NCI-H1092 (cell line): ENCODE measurements around the gene SLC11A1.

Experiments
- DNase-seq: peaks from one replicate; lab custom pipeline; 2025; lab: John Stamatoyannopoulos, UW

SLC11A1 gene

DNA sequence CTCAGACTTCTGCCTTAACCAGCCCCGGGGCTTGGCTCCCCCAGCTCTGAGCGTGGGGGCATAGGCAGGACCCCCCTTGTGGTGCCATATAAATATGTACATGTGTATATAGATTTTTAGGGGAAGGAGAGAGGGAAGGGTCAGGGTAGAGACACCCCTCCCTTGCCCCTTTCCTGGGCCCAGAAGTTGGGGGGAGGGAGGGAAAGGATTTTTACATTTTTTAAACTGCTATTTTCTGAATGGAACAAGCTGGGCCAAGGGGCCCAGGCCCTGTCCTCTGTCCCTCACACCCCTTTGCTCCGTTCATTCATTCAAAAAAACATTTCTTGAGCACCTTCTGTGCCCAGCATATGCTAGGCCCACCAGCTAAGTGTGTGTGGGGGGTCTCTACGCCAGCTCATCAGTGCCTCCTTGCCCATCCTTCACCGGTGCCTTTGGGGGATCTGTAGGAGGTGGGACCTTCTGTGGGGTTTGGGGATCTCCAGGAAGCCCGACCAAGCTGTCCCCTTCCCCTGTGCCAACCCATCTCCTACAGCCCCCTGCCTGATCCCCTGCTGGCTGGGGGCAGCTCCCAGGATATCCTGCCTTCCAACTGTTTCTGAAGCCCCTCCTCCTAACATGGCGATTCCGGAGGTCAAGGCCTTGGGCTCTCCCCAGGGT, 23.1 kb downstream of the SLC11A1 start:
- no peak for DNase-seq

- no peak for DNase-seq
Observed at GRCh38 chr2:218405746-218406208, 23.7 kb downstream of the SLC11A1 start.

GRCh38 chr2:218406209-218406948, 24.3 kb downstream of the SLC11A1 start:
- DNase-seq = peak; percentile 89

- no peak for DNase-seq
Observed at GRCh38 chr2:218406949-218407618, 25.0 kb downstream of the SLC11A1 start.

DNA sequence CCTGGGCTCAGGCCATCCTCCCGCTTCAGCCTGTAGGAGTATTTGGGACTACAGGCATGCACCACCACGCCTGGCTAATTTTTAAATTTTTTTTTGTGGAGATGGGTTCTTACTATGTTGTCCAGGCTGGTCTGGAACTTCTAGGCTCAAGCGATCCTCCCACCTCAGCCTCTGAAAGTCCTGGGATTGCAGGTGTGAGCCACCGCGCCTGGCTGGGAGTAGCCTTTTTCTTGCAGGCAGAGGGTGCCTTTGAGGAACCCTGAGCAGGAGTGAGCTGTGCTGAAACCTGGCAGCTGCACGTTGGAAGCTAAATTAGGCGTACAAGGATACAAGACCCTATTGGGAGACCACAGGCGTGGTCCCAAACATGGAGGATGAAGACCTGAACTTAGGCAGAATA, 25.6 kb downstream of the SLC11A1 start:
- DNase-seq = no peak

DNA sequence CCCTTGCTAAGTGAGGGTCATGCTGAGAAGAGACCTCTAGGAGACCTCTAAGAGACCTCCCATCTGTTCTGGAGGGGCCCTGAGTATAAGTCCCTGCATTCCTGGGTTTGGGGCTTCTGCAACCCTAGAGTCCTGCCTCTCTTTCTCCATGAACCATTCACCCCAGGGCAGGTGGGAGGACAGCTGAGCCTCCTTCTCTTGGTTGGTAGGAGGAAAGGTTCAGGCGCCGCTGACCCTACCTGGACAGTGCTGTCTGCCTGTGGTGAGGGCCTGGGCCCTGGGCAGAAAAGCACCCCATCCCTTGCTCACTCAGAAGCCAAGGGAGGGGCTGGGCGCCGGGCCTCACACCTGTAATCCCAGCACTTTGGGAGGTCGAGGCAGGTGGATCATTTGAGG, 36.2 kb downstream of the SLC11A1 start:
- no peak for DNase-seq

DNA sequence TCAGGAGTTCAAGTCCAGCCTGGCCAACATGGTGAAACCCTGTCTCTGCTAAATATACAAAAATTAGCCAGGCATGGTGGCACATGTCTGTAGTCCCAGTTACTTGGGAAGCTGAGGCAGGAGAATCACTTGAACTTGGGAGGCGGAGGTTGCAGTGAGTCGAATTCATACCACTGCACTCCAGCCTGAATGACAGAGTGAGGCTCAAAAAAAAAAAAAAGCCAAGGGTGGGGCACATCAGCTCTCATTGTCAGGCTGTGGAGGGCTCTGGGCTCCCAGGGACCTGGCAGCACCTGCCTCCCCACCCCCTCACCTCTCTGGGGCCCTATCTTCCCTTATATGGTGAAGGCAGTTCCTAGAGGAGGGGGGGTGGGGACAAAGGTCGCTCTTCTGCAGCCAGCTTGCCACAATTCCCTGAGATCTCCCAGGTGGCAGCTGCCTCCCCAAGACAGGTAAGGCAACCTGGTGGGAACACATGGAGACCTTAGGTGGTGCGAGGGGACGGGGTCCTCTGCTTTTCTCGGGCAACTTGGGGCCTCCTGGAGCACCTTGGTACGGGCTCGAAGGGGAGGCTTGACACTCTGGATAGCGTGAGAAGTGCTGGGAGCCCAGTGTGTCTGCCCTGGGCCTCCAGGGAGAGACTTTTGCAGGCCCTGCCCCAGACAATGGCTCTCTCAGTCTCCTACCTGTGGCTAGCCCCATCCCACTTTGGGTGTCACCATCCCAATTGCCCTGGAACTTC, 36.8 kb downstream of the SLC11A1 start, which contains the start of gene VIL1:
Gene VIL1 (plus strand): TSS at position 407 of the 742 bp plus-strand sequence. CDS start 4,656 bp downstream, outside the sequence.
- DNase-seq = no peak

GRCh38 chr2:218419630-218420216, 37.6 kb downstream of the SLC11A1 start:
- DNase-seq = no peak

DNA sequence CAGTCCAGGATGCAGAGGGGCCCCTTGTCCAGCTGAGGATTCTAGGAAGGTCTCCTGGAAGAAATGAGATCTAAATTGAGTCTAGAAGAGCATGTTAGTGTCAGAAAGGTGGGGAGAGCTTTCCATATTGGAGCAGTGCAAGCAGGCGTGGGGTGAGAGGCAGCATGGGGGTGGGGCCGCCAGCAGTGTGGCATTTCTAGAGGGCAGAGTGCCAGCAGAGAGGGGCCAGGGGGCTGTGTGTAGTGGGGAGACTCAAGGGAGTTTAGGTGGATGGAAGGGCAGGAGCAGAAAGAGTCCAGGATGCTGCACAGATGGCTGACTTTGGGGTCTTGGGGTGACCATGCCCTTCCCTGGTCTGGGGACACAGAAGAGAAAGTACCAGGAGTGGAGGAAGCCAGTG, 39.0 kb downstream of the SLC11A1 start:
- no peak for DNase-seq

GRCh38 chr2:218422403-218423086, 40.5 kb downstream of the SLC11A1 start:
- DNase-seq = no peak

DNA sequence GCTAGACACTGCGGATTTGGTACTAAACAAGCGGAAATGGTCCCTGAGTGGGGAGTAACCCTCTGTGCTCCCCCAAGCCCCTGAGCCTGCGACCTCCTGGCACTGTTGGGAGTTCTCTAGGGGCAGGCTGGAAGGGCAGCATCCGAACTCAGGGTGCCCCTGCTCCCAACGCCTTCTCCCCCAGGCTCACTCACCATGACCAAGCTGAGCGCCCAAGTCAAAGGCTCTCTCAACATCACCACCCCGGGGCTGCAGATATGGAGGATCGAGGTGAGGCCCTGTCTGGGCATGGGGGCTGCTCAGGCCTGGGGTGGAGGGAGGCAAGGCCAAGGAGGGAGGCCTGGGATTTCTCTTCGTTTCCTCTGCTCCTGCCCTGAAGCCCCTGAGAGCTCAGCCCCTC, 41.5 kb downstream of the SLC11A1 start:
- no peak for DNase-seq

DNA sequence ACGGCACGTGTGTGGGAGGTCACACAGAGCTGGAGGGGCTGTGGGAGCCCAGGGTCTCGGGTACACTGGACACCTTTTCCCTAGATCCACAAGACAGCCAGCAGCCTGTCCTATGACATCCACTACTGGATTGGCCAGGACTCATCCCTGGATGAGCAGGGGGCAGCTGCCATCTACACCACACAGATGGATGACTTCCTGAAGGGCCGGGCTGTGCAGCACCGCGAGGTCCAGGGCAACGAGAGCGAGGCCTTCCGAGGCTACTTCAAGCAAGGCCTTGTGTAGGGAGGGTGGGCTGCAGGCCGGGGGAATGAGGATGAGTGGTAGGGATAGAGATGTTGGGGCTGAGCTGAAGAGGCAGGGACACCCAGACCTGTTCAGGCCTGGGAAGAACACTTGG, 43.5 kb downstream of the SLC11A1 start:
- DNase-seq = no peak

- no peak for DNase-seq
Observed at GRCh38 chr2:218427741-218428140, 45.7 kb downstream of the SLC11A1 start.

DNA sequence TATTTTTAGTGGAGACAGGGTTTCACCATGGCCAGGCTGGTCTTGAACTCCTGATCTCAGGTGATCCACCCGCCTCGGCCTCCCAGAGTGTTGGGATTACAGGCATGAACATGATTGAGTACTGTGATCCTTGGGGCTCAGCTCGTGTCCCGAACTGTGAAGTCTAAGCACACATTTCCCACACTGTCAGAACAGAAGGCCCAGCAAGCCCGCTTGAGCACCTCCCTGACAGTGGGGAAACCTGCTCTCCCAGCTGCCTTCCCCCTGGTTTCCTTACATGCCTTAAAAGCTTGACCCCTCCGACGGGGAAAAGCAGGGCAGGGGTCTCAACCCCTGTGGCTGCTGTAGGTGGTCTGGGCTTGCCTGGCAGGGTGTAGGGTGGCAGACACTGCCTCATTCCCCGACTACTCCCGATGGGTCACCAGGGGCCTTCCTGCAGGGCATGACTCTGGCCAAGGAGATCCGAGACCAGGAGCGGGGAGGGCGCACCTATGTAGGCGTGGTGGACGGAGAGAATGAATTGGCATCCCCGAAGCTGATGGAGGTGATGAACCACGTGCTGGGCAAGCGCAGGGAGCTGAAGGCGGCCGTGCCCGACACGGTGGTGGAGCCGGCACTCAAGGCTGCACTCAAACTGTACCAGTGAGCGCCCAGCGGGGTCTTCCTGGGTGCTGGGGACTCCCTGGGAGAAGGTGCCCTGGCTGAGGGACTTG, 46.9 kb downstream of the SLC11A1 start:
- no peak for DNase-seq

DNA sequence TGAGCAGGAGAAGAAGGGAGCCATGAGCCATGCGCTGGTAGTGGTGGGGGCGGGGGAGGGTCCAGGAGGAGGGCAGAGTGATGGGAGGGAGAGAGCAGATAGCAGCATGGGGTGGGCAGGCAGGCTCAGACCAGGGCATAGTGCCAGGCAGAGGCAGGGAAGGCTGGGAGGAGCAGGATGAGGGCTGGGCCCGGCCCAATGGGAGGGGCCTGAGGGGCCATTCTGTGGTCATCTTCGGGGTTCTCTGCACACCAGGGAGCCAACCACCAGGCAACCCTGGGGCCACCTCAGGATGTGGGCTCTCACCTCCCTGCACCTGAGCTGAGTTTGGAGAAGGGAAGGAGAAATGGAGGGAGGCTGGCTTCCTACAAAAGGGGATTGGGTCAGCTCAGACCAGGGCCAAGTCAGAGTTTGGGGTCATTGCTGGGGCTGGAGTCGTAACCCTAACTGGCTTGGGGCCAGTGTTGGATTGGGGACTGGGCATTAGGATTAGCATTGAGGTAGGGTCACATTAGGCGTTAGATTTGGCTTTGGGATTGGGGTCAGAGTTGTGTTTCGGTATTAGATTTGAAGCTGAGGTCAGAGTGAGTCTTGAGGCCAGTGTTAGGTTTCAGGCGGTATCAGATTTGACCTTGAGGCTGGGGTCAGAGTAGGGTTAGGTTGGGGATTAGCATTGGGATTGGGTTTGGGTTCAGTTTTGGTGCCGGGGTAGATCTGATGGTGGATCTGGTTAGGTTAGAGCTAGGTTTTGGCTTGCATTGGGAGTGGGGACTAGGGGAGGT, 48.0 kb downstream of the SLC11A1 start:
- DNase-seq = no peak

- no peak for DNase-seq
Observed at GRCh38 chr2:218430721-218431120, 48.6 kb downstream of the SLC11A1 start.

DNA sequence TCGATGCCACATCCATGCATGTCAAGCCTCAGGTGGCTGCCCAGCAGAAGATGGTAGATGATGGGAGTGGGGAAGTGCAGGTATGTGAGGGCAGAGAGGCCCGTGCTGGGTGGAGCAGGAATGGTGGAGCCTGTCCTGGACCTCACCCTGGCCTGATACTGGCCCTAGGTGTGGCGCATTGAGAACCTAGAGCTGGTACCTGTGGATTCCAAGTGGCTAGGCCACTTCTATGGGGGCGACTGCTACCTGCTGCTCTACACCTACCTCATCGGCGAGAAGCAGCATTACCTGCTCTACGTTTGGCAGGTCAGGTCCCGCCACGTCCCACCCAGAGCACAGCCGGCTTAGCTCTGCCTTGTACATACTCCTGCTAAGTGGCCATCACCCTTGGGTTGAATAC, 49.8 kb downstream of the SLC11A1 start:
- no peak for DNase-seq

GRCh38 chr2:218432676-218433365, 50.7 kb downstream of the SLC11A1 start:
- DNase-seq = no peak

DNA sequence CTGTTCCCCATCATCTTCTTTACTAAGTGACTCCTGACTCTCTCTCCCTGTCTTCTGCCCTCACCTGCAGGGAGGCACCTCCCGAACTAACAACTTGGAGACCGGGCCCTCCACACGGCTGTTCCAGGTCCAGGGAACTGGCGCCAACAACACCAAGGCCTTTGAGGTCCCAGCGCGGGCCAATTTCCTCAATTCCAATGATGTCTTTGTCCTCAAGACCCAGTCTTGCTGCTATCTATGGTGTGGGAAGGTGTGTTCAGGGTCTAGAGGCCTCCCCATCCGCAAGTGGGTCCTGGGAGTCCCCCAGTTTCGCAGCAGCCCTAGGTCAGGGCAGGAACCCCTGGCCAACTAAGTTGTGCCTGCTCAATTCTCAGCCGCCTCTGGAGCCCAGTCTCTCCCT, 52.4 kb downstream of the SLC11A1 start:
- DNase-seq = no peak
